Esophagus (tissue), 2 donors: ENCODE results near the gene EPHX1. TPM values are rescaled to one million over a fixed set of nuclear protein-coding genes. Genes with fewer than 3 reads are reported as not detected.

ENCODE experiments used
- H3K27ac ChIP-seq, 2 donors: one replicate each; pipeline ENCODE4 v1.5.1; 2013; ENCODE audit warnings: low read depth in 2 of 2, mild to moderate bottlenecking in 2 of 2, inconsistent platforms in 1 of 2, low read length in 1 of 2, moderate library complexity in 1 of 2
- H3K27me3 ChIP-seq, 2 donors: one replicate each; pipeline ENCODE4 v1.6.1; 2013; ENCODE audit warnings: low read length in 2 of 2, control low read depth in 1 of 2, mild to moderate bottlenecking in 1 of 2; ENCODE audit not compliant: insufficient read depth in 2 of 2, control insufficient read depth in 1 of 2
- H3K36me3 ChIP-seq, 2 donors: one replicate each; pipeline ENCODE4 v1.6.1; 2013; ENCODE audit warnings: low read length in 1 of 2; ENCODE audit not compliant: control insufficient read depth in 2 of 2, insufficient read depth in 2 of 2
- H3K4me1 ChIP-seq, 2 donors: one replicate each; pipeline ENCODE4 v1.6.1; 2013; ENCODE audit warnings: low read length in 1 of 2; ENCODE audit not compliant: control insufficient read depth in 2 of 2, insufficient read depth in 2 of 2
- H3K4me3 ChIP-seq, 2 donors: one replicate each; pipeline ENCODE4 v1.5.1; 2013; ENCODE audit warnings: low read length in 2 of 2, mild to moderate bottlenecking in 2 of 2, low read depth in 1 of 2, moderate library complexity in 1 of 2
- H3K9me3 ChIP-seq, 2 donors: one replicate each; pipeline ENCODE4 v1.6.1; 2013; ENCODE audit warnings: mild to moderate bottlenecking in 2 of 2, low read depth in 1 of 2, low read length in 1 of 2, moderate library complexity in 1 of 2; ENCODE audit not compliant: control insufficient read depth in 2 of 2, insufficient read depth in 1 of 2
- WGBS, 2 donors: extraction: QIAGEN DNeasy Blood & Tissue Kit; methylation state at CpG; one replicate each; pipeline ENCODE4 v1.1.7; 2013; 5-methylcytosine and 5-hydroxymethylcytosine counted together
- polyA plus RNA-seq, 2 donors: library from polyadenylated mRNA; stranded (reverse); fragments of 200-250 nt; gene quantifications; one replicate each; pipeline ENCODE4 v1.2.3, GENCODE V29; 2013
- donor health status: healthy with polysubstance abuse.
- donor health status: Bipolar disorder and iron deficiency.

Gene EPHX1
- polyA plus RNA-seq, 2 donors: 62.5 to 90.7 TPM

DNA sequence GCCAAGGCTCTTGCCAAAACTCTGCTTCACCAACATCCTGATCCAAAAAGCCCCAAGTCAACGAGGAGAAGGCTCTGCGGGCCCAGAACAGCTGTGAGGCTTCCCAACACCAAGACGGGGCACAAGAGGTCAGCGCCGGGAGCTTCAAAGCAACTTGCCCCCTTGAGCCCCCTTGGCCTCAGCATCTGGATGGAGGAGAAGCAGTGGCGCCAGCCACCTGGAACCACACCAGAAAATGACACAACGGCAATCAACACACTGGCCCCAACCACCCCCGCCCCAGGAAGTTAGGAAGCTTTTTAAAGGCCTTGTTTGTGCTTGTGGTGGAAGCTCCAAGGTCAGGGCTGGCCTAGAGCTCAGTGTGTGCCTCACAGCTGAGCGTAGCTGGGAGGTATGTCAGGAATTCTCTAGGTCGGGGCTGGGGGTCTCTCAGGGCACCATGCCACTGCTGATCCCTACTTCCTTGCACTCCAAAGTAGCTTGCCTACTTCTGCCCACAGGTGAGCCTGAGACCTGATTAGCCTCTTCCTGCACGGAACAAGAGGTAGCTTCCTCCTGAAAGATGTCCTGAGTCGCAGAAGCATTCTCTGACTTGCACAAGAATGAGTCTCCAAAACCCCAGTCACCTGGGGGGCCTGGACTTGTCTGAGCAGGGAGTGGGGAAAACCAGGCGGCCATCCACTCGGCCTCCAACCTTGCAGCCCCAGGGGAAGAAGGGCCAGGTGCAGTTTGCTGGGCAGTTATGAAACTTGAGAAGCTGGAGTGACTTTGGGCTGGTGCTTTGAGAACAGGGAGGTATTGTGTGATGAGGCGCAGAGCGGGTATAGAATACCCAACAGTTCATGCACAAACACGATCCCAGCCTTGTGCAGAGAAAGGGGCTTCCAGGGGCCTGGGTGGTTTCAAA lies 42.0 kb upstream of the EPHX1 start:
- WGBS, 2 donors: 37 to 52% methylated on average over 17 of the region's 17 CpGs

DNA sequence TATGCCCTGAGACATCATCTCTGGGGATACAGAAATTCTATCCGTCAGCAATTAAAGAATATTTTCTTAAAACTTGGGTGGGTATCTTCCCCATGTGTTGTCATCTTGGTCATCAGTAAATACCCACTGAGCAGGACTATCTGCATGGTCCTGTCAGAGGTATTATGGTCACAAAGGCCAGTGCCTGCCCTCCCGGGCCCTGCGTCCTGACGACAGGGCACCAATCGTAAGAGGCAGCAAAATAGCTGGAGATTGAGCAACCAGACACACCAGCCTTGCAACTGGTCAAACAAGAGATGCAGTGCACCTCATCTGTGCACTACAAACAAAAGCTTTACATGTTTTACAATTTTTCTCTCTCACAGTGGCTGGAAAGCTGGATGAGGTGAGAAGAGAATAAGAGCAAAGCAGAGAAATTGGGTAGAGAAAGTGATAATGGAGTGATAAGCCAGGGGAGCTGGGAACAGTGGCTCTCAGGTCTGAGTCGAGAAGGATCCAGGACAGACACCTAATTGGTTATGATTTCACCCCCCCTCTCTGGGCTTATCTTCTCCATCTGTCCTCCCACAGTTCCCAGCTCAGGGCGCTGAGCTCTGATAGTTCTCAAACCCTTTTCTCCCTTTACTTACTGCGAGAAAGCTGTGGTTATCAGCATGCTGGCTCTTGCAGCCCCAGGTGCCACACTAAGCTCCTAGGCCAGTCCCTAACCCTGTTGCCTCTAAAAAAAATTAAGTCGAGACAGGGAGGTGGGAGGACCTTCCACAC lies 41.1 kb upstream of the EPHX1 start:
- Histone ChIP-seq H3K9me3 (no peaks in the 10 kb centered on the region), H3K27ac (peak overlapping the region in 1 of 2 donors; percentile 36), H3K36me3 (no peaks in the 10 kb centered on the region), H3K27me3 (no peaks in the 10 kb centered on the region), H3K4me1 (peaks cover 8 to 11% of the 10 kb centered on the region in 2 donors), H3K4me3 (no peak overlapping the region)
- WGBS, 2 donors: 75 to 79% methylated on average over 9 of the region's 9 CpGs

More for the DNA sequence above, 42.0 kb upstream of the EPHX1 start:
- no peaks in the 10 kb centered on the region for H3K36me3 ChIP-seq
- H3K27ac ChIP-seq: peak overlapping the region; percentile 76 to 88
- H3K4me3 ChIP-seq: no peak overlapping the region
- H3K9me3 ChIP-seq: no peaks in the 10 kb centered on the region
- H3K4me1 ChIP-seq: peaks cover 8 to 11% of the 10 kb centered on the region in 2 donors
- no peaks in the 10 kb centered on the region for H3K27me3 ChIP-seq

DNA sequence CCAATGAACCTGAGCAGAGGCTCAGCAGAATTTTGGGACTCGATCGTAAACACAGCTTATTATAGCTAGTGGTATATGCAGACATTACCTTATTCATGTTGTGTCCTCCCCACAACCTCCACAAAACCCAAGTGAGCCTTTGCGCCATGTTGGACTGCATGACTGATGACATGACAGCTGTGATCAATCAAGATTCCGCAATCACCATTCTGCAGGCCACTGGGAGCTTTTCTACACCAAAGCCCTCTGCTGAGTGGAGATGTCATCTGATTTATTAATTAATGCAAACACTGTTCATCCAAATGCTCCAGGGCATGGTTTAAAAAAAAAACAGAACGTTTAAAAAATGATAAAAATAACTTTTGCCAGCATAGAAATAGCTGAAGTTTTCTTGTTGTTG lies 40.2 kb upstream of the EPHX1 start:
- 83 to 86% methylated on average over 5 of the region's 5 CpGs for WGBS, 2 donors
- H3K4me3 ChIP-seq: no peak overlapping the region
- H3K27me3 ChIP-seq: no peaks in the 10 kb centered on the region
- peaks cover 8 to 11% of the 10 kb centered on the region in 2 donors for H3K4me1 ChIP-seq
- no peak overlapping the region for H3K27ac ChIP-seq
- no peaks in the 10 kb centered on the region for H3K9me3 ChIP-seq
- H3K36me3 ChIP-seq: no peaks in the 10 kb centered on the region

DNA sequence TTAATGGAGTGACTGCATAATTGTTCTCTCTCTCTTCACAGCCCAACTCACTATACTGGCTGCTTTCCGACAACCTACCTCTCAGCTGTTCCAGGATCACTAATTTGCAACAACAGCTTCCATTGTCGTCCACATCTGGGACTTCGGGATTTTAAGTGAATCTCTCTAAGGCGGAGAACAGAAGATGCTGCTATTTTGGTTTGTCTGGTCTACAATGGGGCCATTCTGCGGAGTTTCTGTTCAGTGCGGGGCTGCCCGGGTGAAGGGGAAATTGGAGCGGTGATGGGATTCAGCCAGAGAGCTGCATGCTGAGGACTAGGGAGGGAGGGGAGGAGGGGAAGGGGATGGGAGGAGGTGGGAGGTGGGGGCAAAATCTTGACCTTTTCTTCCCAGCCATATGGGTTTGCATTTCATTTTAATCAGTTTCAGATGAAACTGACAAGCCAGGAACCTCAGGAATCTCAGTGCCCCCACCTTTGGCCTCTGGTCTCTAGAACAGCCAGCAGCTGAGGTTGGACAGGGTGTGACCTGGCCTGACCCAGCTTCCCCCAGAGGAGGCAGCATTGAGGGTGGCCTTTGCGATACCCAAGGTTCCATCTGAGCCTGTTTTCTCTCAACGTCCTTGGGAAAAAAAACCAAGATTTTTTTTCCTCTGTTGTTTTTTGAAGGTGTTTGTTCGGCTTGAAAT lies 39.2 kb upstream of the EPHX1 start:
- H3K4me1 ChIP-seq: peaks cover 8 to 11% of the 10 kb centered on the region in 2 donors
- WGBS, 2 donors: 83 to 88% methylated on average over 11 of the region's 11 CpGs
- H3K9me3 ChIP-seq: no peaks in the 10 kb centered on the region
- H3K27me3 ChIP-seq: no peaks in the 10 kb centered on the region
- H3K4me3 ChIP-seq: no peak overlapping the region
- no peaks in the 10 kb centered on the region for H3K36me3 ChIP-seq
- H3K27ac ChIP-seq: no peak overlapping the region

DNA sequence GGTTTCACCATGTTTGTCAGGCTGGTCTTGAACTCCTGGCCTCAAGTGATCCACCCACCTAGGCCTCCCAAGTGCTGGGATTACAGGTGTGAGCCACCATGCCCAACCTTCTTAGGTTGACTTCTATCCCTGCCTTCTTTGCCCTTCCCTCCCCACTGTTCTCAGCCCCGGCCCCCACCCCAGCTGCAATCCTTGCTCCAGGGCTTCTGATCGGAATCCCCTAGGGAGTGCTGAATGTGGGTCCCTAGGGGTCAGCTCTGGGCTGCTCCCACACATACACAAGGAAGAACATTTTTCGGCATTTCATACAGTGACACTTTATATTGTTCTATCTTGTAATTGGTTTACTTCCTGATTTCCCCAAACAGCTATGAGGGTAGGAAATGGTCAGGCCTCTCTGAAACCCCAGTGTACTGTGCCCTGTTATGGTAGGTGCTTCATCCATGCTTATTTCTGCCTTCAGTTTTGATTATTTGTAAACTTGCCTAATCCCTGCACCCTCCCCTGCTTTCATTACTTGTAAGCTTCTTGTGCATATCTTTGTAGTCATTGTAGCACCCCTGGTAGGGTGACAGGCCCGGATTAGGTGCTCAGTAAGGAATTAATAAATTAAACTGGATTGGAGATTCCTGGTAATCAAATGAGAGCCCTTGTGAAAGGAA lies 38.1 kb upstream of the EPHX1 start:
- H3K27me3 ChIP-seq: no peaks in the 10 kb centered on the region
- H3K4me1 ChIP-seq: peaks cover 6 to 11% of the 10 kb centered on the region in 2 donors
- 54 to 71% methylated on average over 4 of the region's 4 CpGs for WGBS, 2 donors
- peak overlapping the region; percentile 52 to 76 for H3K27ac ChIP-seq
- H3K4me3 ChIP-seq: no peak overlapping the region
- no peaks in the 10 kb centered on the region for H3K9me3 ChIP-seq
- H3K36me3 ChIP-seq: no peaks in the 10 kb centered on the region

DNA sequence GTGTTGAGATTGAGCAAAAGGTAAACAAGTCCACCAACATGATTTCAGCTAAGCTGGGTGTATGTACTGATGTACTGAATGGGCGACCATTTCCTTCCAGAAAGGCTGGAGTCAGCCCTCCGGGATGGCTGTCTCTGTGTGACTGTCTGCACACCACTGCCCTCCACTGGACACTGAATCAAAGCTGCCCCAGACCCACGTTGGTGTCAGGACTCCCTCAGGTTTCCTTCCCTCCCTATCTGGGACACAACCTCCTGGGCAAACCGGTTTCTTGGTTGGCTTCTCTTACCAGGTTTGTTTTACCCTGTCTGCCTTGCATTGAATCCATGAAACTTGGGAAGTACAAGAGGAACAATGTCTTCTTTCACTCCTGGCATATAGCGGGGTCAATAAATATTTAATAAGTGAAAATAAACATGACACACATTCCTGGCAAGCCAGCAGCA lies 37.6 kb upstream of the EPHX1 start:
- Histone ChIP-seq H3K27ac (peak overlapping the region; percentile 52 to 76), H3K9me3 (no peaks in the 10 kb centered on the region), H3K4me3 (no peak overlapping the region), H3K4me1 (peaks cover 5 to 7% of the 10 kb centered on the region in 2 donors), H3K36me3 (no peaks in the 10 kb centered on the region), H3K27me3 (no peaks in the 10 kb centered on the region)
- WGBS, 2 donors: 15% methylated on average over 5 of the region's 5 CpGs

DNA sequence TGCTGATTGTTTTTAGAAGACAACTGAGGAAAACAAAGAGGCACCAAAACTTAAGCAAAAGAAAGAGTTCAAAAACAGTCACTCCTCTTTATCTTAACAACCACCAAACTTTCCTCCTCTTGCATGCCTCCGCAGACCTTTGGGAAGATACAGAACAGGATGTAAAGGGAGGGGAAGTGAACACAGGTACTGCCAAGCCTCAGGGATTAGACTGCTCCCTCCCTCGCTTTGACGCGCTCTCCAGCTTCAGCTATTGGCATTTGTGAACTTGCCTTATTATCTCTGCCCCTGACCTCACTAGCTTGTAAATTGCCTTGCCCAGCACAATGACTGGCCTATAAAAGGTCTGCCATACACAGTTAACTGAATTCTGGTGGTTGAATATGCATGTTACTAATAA lies 37.1 kb upstream of the EPHX1 start:
- H3K36me3 ChIP-seq: no peaks in the 10 kb centered on the region
- no peak overlapping the region for H3K4me3 ChIP-seq
- H3K4me1 ChIP-seq: peaks cover 3% of the 10 kb centered on the region in 2 donors
- peak overlapping the region; percentile 6 to 54 for H3K27ac ChIP-seq
- no peaks in the 10 kb centered on the region for H3K9me3 ChIP-seq
- 38 to 49% methylated on average over 4 of the region's 4 CpGs for WGBS, 2 donors
- no peaks in the 10 kb centered on the region for H3K27me3 ChIP-seq

DNA sequence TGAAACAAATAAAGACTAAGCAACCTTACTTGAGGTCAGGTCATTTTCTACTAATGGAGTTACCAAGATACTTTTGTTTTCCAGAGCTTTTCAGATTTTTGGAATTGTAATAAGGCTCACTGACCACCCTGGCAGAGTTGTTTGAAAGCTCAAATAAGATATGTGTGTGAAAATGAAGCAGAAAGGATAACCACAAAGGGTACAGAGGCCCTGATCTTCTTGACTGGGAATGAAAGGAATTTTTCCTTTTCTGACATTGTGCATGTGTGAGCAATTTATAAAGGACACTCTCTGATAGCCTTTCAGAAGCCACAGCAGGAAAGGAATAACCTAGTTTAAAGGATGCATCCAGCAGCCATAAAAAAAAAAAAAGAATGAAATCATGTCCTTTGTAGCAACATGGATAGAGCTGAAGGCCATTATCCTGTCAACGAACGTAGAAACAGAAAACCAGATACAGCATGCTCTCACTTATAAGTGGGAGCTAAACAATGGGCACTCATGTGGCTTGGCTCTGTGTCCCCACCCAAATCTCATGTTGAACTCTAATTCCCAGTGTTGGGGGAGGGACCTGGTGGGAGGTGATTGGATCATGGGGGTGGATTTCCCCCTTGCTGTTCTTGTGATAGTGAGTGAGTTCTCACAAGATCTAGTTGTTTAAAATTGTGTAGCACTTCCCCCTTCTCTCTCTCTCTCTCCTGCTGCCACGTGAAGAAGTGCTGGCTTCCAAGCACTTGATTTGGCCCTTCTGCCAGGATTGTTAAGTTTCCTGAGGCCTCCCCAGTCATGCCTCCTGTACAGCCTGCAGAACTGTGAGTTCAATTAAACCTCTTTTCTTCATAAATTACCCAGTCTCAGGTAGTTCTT lies 35.4 kb upstream of the EPHX1 start:
- Histone ChIP-seq H3K9me3 (no peaks in the 10 kb centered on the region), H3K27me3 (no peaks in the 10 kb centered on the region), H3K36me3 (no peaks in the 10 kb centered on the region), H3K4me1 (peaks cover 0 to 2% of the 10 kb centered on the region in 2 donors), H3K27ac (no peak overlapping the region), H3K4me3 (no peak overlapping the region)
- WGBS, 2 donors: 62 to 81% methylated on average over 3 of the region's 3 CpGs
